ENCODE measurements around the gene TOB1.

Gene TOB1

GRCh38 chr17:50845240-50846147, 20.7 kb downstream of the TOB1 start:
- H3K4me3 ChIP-seq (ENCODE audit: low read depth, low read length) = no peak overlapping the region
- no peak for TF ChIP-seq CTCF (IDR thresholded peaks at IDR 0.05; ENCODE audit: insufficient read depth, low read depth, low read length, missing control alignments)
- DNase-seq (ENCODE audit: low read depth) = no peak

GRCh38 chr17:50844117-50844700, 21.9 kb downstream of the TOB1 start:
- no peak for TF ChIP-seq CTCF (IDR thresholded peaks at IDR 0.05; ENCODE audit: insufficient read depth, low read depth, low read length, missing control alignments)
- DNase-seq (ENCODE audit: low read depth) = no peak
- H3K4me3 ChIP-seq (ENCODE audit: low read depth, low read length) = no peak overlapping the region

GRCh38 chr17:50843150-50843905, 22.8 kb downstream of the TOB1 start:
- no peak for DNase-seq (ENCODE audit: low read depth)
- no peak for TF ChIP-seq CTCF (IDR thresholded peaks at IDR 0.05; ENCODE audit: insufficient read depth, low read depth, low read length, missing control alignments)
- no peak overlapping the region for H3K4me3 ChIP-seq (ENCODE audit: low read depth, low read length)

GRCh38 chr17:50842506-50843149, 23.5 kb downstream of the TOB1 start:
- no peak overlapping the region for H3K4me3 ChIP-seq (ENCODE audit: low read depth, low read length)
- no peak for DNase-seq (ENCODE audit: low read depth)
- no peak for TF ChIP-seq CTCF (IDR thresholded peaks at IDR 0.05; ENCODE audit: insufficient read depth, low read depth, low read length, missing control alignments)

- H3K4me3 ChIP-seq (ENCODE audit: low read depth, low read length) = no peak overlapping the region
- TF ChIP-seq CTCF (IDR thresholded peaks at IDR 0.05; ENCODE audit: insufficient read depth, low read depth, low read length, missing control alignments) = peak; percentile 80
- peak; percentile 67 for DNase-seq (ENCODE audit: low read depth)
Measured at GRCh38 chr17:50841949-50842354, 24.2 kb downstream of the TOB1 start.

- TF ChIP-seq CTCF (IDR thresholded peaks at IDR 0.05; ENCODE audit: insufficient read depth, low read depth, low read length, missing control alignments) = no peak
- DNase-seq (ENCODE audit: low read depth) = no peak
- no peak overlapping the region for H3K4me3 ChIP-seq (ENCODE audit: low read depth, low read length)
Measured at GRCh38 chr17:50841277-50841948, 24.7 kb downstream of the TOB1 start.

Measured in GM12865 (cell line).